HG03342 (cell line): ENCODE data around the gene ALOX12B.
A peak's percentile ranks its signal among the peaks of the same experiment; 100 is the strongest.
"Not testable (repeated sequence)": the region's sequence is repeated elsewhere in the genome, so short reads cannot be mapped to it uniquely, and the experiment has no call there.

Experiments used
- ATAC-seq: cut with Tn5 transposase; IDR thresholded peaks from one replicate; pipeline ENCODE4 v1.9.1; 2021; ENCODE audit warnings: mild to moderate bottlenecking, moderate library complexity; ENCODE audit not compliant: unreplicated experiment

ALOX12B gene

DNA sequence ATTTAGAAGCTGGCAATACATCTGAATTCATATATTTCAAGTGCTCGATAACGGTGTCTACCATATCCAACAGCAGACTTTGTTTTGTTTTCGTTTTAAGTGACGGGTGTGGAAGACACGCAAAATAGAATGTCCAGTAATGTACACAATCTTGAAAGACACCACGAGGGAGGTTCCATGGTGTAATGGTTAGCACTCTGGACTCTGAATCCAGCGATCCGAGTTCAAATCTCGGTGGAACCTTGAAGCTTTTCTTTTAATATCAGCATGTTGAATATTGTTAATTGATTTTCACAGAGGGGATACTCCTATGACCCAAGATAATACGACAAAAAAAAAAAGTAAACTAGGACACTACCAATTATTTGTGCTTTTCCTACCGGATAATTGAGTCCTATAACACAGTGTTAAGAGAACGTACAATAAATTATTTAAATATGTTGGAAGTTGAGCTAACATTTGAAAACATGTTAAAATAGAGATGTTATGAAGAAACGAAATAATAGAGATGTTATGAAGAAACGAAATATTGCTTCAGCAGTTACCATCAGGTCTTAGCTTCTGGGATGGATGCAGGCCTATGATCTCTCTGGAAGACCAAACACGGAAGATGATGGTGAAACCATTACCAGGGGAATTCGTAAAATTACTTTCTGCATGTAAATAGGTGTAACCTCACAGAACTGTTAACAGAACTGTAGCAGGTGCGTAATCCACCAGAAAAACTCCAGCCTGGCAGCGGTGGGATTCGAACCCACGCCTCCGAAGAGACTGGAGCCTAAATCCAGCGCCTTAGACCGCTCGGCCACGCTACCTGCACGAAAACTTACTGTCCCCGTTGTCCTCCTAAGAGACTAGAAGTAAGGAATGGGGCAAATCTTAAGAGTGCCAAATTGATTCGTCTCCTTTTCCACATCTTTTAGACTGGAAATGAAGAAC is 32.3 kb upstream of the ALOX12B start:
- ATAC-seq = peak; percentile 27

- peak; percentile 36 for ATAC-seq
Measured at GRCh38 chr17:8118769-8119580, 31.5 kb upstream of the ALOX12B start.

DNA sequence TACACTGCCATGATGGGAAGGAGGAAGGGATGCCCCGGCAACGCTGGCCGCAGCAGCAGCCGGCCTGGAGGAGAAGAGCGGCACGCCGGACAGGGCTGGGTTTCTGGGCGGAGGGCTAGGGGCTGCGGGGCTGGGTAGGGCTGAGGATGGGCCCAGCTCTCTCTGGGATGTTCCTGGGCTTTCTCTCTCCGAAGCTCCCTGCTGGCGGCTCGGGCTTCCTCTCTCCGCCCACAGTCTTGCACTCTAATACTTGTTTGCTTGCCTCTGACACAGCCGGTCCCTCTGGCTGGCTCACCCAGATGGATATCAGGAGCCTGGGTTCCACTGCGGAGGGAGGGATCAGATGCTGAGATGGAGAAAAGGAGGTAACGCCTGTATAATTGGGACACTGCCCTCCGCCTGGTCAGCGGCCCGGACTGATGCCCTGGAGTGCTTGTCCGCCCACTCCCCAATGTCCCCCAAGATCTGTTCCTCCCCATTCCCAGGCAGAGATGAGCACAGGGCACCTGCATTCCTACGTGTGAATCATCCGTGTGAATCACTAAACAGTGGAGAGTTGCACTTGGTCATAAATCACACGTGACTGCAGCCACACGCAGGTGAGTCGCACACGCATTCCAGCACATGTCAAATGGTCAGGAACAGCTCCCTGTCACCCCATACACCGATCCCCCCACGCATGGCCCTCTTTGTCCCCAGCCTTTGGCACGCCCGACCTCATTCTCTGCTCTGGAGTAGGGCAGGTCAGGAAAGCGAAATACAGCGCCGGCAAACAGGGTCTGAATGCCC is 30.7 kb upstream of the ALOX12B start, which contains the start of gene ALOXE3:
Gene ALOXE3 (minus strand): TSS at position 535 of the 789 bp plus-strand sequence. CDS start 524 bp downstream, at position 11.
- ATAC-seq = peak; percentile 1

DNA sequence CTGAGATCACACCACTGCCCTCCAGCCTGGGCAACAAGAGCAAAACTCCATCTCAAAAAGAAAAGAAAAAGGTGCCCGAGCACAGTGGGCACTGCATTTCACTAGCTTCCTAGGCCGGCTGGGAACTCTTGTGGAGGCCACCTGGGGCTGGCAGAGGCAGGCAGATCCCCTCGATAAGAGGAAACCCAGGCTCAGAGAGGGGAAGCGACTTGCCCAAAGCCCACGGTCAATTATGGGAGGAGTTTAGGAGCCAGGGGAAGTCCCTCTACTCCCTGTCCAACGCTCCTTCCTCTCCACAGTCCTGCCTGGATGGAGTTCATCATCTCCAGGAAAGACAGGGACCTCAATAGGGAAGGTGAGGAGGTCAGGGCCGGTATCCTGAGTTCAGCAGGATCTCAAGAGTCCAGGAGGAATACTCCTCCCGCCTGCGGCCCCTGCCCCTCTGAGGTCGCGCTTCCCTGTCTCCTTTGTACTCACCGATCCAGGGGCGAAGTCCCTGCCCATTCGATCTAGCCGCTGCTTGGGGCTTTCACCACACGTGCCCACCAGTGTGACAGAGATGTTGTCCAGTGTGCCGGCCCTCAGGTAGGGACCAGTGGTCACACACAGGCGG is 30.0 kb upstream of the ALOX12B start:
- ATAC-seq = no peak

GRCh38 chr17:8116776-8117175 is 29.3 kb upstream of the ALOX12B start:
- no peak for ATAC-seq

- ATAC-seq = no peak
Measured at GRCh38 chr17:8110907-8111306, 23.4 kb upstream of the ALOX12B start.

- no peak for ATAC-seq
Measured at GRCh38 chr17:8110456-8110804, 22.9 kb upstream of the ALOX12B start.

- ATAC-seq = no peak
Measured at GRCh38 chr17:8109661-8110455, 22.3 kb upstream of the ALOX12B start.

DNA sequence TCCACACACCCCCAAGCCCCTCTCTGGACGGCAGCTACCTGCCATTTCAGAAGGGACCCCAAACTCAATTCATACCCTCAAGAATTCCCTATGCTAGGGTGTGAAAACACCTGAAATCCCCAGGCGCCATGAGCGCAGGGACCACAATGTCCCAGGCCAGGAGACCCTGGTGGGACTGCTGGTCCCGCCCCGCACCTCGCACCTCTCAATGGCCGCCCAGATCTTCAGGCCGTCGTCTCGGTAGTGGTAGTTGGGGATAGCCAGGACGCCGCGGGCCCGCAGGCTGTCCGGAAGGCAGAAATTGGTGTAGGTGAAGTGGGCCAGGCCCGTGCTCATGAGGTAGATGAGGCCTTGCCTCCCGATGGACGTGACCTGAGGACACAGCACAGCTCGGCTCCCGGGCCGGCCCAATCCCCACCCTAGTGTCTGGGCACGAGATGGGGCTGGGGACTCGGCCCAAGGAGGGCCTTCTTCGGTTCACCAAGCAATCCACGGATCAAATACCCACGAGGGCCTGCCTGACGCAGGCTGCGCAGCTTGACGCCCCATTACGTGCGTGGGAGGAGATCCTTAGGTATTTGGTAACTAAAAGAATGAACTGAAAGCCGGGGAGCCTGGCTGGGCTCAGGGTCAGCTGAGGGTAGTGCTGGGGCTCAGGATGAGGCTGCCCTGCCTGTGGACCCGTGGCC is 21.6 kb upstream of the ALOX12B start:
- ATAC-seq = no peak

- ATAC-seq = not testable (repeated sequence)
Measured at GRCh38 chr17:8106980-8107379, 19.5 kb upstream of the ALOX12B start.

GRCh38 chr17:8105957-8106398 is 18.5 kb upstream of the ALOX12B start:
- ATAC-seq = no peak

DNA sequence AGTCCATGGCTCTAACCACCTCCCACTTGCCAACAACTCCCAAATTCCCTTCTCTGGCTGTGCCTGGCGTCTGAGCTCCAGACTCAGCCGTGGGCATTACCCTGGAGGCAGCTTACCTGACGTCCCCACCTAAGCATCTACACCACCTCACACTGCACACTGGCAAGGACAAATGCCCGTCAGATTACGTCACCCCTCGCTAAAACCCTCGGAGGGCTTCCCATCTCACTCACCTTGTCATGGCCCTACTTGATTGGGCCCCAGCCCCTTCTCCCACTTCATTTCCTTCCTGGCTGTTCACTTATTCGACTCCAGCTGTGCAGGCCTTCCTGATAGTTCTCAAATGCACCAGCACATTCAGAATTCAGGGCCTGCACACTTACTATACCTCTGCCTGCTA is 17.4 kb upstream of the ALOX12B start:
- no peak for ATAC-seq

DNA sequence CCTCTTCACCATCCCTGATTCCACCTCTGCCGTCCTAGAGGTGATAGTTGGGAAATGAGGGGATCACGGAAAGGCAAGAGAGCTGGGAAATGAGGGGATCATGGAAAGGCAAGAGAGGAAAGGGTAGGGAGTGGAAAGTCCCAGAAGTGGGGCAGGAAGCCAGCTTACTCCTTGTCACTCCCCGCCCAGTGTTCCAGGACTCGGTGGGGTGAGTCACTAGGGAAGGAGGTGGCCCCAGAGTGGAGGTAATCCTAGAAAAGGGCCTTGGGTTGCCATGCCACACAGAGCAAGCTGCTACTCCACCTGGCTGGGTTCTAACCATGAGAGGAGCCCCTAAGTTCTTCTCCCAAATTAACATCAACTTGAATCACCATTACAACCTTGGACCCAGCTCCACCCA is 16.0 kb upstream of the ALOX12B start:
- ATAC-seq = no peak

- no peak for ATAC-seq
Measured at GRCh38 chr17:8101721-8102120, 14.2 kb upstream of the ALOX12B start.

DNA sequence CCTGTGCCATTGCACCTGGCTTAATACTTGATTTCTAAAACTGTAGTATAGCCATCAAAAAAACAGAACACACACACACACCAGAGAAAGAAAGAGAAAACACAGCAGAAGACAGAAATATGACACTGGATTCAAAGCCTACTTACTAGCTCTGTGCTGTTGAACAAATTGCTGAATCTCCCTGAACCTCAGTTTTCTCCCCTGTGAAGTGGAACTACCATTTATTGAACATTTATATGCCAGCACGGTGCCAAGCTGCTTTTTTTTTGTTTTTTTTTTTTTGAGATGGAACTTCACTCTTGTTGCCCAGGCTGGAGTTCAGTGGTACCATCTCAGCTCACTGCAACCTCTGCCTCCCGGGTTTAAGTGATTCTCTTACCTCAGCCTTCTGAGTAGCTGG is 13.2 kb upstream of the ALOX12B start:
- ATAC-seq = no peak

DNA sequence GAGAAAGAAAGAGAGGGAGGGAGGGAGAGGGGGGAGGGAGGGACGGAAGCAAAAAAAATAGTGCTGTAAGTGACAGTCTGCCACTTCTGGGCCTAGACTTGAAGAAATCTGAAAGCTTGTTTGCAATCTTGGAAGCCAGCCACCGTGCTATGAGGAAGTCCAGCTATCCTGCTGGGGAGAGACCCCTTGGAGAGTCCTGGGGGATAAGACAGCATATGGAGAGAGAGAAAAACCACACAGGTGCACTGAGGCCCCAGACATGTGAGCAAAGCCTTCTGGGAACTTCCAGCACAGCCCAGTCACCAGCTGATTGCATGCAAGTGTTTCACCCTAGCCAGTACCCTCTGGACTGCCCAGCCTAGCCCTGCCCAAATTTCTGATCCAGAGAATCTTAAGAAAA is 12.6 kb upstream of the ALOX12B start:
- ATAC-seq = no peak

- ATAC-seq = no peak
Measured at GRCh38 chr17:8096541-8096940, 9.0 kb upstream of the ALOX12B start.

DNA sequence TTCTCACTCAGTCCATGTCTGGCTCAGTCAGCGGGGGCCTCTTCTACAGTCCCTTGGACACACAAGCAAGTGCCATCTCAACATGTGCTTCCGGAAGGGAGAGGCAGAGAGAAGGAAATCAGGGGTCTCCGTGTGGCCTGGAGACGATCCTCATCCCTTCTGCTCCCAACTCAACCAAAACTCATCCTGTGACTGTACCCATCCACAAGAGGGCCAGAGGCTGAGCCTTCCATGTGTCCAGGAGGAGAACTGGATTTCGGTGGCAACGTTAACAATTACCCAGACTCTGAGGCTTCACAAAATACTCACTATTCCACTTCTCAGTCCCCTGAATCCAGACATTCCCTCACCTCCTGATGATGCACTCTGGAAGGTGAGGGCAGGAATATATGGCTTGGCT is 7.8 kb upstream of the ALOX12B start:
- no peak for ATAC-seq

DNA sequence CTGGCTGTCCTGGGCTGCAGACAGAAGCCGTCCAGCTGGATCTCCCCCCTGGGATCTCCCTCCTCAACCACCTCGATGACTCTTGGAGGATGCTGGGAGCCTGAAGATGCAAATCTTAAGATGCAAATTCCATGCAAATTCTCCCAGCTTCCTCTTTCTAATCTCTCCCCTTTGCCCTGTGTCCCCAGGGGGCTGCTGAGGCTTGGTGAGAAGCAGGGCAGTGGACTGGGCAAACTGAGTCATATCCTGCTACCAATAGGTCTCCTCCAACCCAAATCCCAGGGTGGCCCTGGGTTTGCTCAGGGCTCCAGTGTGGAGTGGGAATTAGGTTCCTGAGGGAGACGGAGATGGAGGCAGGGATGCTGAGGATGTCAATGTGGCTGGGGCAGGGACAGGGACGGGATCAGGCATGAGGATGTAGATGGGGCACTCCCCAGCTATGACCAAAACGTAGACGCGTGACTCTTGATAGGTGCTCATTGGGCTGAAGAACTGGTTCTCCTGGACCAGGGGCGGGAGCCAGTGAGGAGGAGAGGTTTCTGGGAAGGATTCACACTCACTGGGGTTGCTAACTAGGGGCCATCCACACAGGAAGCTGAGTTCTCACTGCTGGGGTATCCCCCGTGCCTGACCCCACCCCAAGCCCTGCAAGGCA is 3.6 kb upstream of the ALOX12B start:
- ATAC-seq = peak; percentile 60
